Right kidney (tissue), 1 donor: ENCODE data around the gene CTCFL.
A peak's percentile ranks its signal among the peaks of the same experiment; 100 is the strongest.
"Not testable (repeated sequence)": the region's sequence is repeated elsewhere in the genome, so short reads cannot be mapped to it uniquely, and the experiment has no call there.

Experiments used
- DNase-seq: peaks from one replicate; pipeline ENCODE4 v3.0.0-alpha.2; 2016

CTCFL gene

DNA sequence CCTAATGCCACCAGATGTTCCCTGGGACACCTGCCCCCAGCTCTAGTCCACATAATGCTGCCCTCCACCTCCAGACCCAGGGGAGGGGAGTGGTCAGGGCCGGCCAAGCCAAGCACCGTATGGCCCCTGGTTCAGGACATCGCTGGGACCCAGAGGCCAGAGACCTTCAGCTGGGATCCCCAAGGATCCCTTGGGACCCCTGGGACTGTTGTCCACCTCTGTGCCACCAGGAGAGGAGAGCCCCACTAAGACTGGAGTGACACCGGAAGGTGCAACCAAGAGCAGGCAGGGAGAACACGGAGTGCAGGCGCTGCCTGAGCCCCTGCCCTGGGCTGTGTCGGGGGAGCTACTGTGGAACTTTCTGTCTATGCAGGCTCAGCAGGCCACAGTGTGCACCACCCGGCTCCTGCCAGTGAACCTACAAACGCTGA is 43.6 kb downstream of the CTCFL start:
- DNase-seq: no peak

DNA sequence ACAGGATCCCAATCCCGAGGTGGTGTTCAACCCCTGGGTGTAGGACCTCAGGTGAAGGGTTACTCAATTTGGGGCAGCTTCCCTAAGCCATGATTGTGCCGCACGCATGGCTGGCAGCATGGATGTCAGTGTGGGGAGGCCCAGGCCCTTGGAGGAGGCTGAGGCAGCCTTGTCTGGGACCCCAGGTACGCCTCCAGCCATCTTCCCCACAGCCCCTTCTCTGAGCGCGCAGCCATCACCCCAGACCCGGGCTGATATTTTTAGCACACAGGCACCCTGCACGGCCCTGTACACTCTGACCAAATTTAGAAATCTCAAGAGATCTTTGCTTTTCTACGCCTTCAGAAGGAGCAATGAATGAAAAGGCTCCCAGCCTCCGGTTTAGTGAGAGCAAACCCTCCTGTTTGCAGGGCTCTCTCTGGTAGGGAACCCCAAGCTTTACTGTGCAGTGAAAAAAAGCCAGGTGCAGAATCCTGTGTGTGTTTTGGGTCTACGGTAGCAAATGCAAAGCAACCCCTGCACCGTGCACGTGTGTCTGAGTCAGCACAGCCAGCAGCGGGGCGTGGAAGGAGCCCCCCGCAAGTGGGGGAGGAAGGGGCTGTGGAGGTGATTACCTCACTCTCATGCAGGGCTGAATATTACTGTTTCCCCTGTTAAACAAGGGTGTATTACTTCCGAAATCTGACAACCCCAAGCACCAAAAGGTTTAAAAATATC is 44.3 kb downstream of the CTCFL start:
- no peak for DNase-seq

DNA sequence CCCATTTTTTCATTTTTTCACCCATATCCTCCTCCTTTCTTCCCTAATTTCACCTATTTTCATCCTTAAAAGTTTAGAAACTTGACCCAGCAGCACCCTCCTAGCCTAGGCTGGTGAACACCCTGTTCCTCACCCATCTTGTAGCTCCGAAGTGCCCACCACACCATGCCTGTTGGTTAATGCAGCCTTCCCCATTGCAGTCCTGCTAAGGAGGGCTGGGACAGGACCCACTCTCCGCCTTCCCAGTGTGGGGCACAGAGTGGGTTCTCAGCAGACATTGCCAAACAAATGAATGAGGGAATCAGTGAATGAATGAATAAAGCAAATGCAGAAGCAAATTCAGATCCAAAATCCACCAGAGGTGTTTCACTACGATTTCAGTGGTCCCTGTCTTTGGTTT is 45.7 kb downstream of the CTCFL start:
- no peak for DNase-seq

DNA sequence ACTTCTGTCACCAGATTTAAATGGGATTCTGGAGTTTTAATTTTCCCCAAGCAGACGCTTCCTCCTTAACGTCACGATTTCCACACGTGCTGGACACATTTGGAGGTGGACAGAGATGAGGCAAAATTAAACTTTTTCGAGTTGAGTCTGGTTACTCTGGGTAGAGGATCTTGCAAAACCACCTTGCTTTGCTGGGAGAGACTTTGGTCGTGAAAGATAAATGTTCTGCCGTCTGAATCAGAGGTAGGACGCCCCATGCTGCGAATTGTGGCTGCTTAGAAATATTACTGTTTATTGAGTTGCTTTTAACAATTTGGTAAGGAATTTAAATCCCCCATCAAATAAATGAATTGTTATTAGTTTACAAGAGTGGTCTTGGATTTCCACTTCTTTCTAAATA is 46.8 kb downstream of the CTCFL start:
- no peak for DNase-seq

DNA sequence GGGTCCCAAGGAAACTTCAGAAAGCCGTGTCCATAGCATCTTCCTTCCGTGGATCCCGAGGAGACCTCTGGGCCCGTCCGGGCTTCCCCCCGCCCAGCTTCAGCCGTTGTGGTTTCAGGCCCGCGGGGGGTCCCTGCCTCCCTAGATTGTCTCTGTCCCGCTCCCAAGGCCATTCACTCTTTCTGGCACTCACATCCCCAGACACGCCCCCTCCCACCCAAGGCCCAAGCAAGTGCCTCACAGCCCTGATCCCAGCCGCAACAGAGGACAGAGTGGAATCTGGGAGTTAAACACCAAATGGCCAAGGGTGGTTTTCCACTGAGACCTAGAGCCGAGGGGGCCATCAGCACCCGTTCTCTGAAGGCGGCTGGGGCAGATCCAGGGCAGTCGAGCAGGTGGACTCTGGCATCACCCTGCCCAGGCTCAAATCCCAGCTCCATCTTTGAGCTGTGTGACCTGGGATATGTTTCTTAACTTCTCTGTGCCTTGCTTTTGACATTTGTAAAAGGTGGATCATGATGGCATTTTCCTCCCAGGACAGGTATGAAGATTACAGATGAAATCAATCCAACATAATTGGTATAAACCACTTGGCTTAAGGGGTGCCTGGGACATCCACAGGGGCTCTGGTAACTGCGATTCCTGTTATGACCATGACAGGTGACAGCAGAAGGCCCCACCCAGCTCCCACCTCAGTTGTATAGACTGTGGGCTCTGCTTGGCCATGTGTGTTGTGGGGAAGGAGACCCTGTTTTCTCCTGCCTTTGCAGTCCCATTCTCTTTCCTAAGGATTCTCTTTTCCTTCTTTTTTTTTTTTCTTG is 48.1 kb downstream of the CTCFL start:
- DNase-seq: no peak

DNA sequence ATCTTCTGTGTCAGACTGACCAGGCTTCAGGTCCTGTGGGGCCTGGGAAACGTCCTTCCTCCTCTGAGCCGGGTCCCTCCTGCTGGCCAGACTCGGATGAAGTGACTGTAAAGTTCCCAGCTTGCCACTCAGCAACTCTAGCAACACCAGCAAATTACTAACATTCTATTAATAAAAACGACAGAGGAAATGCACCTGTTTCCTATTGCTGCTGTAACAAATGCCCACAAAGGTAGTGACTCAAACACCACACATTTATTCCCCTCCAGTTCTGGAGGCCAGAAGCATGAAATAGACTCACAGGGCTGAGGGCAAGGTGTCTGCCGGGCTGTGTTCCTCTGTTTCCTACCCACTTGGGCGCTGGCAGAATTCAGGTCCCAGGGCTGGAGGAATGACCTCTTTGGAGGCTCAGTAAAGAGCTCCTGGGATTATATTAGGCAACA is 48.8 kb downstream of the CTCFL start:
- no peak for DNase-seq

DNA sequence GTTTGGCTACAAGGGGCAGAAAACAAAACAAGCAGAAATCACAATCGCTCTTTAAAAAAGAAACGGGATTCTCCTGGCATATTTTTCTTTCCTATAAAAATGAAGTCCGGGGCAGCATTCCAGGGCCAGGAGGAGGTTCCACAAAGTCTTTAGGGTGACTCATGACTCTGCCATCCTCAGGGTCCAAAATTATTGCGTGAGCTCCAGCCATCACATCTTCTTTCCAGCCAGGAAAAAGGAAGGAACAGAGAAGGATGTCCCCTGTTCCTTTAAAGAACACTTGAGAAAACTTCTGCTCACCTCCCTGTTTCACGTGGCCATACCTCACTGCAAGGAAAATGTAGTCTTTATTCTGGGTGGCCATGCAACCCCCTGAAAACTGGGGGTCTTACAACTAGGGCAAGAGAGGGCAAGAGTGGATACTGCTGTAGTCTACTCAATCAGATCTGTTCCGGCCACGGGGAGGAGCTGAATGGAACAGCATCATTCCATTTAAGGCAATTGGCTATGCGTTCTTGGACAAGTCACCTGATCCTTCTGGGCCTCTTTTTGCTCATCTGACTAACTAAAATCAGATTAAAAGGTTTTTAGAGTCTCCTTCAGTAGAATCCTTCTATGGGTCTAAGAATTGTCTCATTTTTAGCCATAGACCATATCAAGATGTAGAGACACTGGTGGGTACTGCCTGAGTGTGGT is 49.4 kb downstream of the CTCFL start:
- no peak for DNase-seq

DNA sequence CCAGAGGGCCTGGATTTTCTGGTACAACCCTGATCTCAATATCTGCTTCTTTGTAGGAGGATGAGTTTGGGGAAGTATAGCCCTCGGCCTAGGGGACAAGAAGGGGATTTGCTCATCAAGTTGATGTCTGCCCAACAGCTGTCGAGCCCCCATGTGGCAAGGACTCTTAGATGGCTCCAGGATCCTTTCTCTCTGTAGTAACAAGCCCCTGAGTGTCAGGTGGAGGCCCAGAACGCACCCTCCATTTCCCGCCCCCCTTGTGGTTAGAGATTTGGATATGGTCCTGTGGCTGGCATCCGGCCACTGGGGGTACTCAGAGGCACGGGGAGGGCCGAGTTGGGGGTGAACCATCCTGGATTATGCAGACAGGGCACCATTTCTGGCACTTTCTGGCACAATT is 50.1 kb downstream of the CTCFL start:
- no peak for DNase-seq

DNA sequence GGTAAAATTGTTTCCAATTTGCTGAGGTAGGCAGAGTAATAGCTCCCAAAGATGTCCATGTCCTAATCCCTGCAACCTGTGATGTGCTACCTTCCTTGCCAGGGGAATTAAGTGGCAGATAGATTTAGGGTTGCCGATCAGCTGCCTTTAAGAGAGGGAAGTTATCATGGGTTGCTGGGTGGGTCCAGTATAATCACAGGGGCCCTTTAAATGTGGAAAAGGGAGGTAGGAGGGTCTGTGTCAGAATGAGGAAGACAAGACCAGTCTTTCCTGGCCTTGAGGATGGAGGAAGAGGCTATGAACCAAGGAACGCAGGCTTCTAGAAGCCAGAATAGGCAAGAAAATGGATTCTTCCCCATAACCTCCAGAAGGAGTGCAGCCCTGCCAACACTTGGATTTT is 50.7 kb downstream of the CTCFL start:
- no peak for DNase-seq

DNA sequence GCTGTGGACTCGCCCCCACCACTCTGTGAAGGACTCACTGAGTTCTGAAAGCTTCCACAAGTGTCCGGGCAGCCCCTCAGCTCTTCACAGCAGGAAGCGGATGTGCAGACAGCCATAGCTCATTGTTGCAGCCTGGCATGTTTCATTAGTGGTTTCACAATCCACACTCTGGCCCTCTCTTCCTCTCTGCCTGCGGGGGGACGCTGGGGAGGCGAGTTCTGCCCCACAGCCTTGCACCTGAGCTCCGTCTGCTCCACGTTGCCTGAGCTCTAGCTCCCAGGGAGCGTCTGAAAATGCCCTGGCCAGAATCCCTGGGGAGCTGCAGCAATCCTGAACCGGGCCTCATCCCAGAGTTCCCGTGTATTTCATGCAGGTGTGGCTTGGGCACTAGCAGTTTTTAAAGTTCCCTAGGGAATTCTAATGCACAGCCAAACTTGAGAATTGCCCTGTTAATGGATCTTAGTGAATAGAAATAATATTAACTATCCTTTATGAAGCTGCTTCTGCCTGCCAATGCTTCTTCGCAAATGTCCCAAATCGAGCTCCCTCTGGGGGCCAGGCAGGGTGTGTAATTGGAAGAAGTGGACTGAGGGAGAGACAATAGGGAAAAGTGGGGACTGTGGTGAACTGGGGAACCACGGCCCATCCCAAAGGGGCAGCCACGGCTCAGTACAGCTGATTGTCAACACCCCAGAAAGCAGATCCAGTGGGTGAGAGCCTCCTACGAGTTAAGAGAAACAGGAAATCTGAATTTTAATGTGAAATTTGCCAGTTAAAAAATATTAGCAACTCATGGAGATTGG is 51.5 kb downstream of the CTCFL start:
- DNase-seq: no peak

DNA sequence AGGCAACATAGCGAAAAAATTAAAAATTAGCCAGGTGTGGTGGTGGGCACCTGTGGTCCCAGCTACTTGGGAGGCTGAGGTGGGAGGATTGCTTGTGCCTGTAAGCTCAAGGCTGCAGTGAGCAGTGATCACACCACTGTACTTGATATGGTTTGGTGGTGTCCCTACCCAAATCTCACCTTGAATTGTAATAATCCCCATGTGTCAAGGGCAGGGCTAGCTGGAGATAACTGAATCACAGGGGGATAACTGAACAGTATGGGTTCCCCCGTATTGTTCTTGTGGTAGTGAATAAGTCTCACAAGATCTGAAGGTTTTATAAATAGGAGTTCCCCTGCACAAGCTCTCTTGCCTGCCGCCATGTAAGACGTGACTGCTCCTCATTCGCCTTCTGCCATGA is 52.5 kb downstream of the CTCFL start:
- DNase-seq: not testable (repeated sequence)

DNA sequence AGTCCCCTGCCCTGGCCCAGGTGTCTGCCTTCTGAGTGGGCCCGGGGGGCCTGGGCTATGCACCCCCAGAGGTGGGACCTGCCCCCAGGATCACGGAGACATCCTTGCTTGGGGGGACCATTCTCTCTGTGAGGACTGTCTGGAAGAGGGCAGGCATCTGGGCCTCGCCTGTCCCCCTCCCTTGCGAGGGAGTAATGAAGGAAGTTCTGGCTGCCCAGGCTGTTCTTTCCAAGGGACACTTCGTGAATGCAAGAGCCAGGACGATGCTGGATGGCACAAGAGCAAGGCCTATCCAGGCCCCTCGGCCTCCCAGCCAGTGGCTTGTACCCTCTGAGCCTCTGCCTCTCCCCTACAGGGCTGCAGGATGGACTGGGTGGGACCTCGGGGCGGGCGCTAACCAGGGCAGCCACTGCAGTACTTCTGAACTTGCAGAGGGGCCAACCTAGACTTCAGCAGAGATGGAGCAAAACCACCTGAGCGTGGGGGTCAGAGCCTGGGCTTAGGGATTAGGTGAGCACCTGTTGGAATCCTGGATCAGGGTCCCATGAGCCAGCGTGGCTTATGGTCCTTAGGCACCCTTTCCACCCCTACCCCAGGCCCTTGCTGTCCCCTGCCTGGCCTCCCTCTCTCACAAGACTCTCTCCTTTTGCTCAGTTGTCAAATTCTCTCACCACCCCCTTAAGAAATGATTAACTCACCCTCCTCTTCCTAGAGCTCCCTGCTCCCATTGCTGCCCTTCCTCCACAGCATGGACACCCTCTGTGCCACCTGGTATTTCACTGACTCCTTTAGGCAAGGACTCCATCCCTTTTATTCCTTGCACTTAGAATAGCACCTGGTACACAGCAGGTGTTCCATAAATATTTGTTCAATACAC is 53.2 kb downstream of the CTCFL start:
- DNase-seq: no peak

DNA sequence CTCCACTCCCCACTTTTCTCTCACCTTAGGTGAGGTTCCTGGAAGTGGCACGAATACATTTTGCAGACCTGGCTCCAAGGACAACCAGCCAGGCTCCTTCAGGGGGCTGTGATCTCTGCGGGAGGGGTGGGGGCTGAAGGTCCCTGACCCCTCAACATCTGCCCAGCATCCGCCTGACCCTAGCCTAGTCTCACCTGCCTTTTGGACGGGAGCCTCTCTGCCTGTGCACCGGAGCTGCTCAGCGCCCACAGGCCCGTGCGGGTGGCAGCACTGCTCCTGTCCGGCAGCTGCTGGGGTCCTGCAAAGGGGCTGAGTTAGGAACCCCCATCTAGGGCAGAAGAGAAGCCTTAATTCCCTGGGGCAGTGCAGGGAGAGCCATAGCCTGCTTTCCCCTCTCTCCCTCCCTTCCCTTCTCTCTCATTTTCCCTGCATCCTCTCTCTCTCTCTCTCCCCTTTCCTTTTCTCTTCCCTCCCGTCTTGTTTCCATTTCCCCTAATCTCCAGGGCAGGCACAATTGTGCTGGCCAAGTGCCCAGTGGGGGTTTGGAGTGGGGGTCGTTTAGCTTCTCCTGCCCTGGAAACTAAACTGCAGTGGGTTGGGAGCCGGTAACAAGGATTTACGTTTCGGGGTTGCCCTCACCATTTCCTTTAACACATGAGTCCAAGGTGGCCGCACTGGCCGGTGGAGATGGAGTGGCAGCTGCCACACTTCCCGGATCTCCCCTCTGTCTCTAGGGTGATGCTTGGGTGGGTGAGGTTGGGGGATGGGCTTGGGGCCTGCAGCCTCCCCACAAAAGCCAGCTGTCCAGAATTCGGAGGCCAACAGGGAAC is 54.1 kb downstream of the CTCFL start:
- DNase-seq: no peak

DNA sequence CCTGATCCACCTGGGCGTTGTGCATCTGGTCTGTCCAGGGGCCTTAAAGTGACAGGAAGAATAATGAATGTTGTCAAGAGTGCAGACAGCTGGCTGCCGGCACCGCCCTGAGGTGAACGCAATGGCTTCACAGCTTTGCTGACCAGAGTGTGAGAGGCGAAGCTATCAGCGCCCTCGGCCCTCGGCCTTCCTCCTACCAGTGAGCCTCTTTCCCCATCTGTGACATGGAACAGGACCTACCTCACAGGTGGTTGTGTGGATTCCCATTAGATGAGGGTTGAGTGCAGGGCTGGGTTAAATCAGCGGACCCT is 54.8 kb downstream of the CTCFL start:
- no peak for DNase-seq

DNA sequence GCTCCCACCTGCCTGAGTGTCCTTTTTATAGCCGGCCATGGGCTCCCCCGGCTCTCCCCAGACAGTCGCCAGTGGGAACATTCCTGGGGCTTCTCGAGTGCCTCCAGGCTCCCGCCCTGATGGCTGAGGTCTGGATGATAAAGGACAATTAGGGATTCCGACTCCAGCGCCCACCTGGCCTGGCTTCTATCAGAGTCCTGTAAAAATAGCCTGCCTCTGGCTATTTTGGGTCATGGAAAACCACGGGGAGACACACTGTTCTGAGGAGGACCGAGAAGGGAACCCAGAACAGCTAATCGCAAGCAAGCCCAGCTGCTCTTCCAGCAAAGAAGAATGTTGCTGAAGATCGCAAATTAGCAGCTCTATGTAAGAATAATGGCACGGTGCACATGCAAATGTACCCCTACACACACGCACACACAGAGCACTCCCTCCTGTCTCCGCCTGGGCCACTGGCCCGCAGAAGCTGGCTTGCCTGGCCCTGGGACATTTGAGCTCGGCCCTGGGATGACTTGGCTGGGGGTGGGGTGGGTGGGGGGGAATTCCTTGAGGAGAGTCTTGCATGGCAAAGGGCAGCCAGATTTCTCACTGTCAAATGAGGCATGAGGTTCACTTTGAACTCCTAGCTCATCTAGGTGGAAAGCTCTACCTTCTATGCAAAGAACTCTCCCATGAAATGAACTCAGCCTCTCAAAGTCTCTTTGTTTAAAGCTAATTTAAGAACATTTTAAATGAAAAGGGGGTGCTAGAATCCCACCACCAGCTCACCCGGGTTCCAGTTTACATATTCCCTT is 55.3 kb downstream of the CTCFL start:
- DNase-seq: peak; percentile 63

DNA sequence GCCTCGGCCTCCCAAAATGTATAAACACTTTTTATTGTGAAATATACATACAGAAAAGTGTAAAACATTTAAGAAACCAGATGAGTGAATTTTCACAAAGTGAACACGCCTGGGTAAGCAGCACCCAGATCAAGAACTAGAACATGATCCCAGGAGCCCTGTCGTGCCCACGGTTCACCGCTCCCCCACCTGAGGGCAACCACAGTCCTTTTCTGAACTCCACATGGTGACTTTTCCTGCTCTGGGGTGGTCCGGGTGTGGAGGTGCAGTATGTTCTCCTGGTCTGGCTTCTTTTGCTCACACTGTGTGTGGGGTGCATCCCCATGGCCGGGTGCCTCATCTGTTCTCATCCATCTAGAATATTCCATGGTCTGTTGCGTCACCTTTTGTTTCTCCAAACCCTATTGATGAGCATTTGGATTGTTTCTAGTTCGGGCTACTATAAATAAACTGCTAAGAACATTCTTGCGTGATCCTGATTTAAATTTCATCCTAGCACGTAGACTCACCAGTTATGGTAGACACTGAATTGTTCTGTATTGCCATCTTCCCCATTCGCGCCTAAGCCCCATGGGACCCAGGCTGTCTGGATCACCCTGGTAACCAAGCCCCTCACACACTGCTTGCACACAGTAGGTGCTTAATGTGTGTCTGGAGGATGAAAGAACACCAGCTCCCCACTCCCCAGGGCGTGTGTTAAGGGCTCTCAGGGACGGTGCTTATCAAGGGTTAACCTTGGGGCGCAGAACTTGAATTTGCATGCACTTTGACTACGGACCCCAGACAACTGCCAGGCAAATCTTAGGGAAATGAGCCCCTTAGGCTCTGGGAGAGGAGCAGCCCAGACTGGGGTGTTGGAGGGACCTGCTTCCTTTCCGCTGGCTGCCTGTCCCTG is 56.2 kb downstream of the CTCFL start:
- DNase-seq: no peak

DNA sequence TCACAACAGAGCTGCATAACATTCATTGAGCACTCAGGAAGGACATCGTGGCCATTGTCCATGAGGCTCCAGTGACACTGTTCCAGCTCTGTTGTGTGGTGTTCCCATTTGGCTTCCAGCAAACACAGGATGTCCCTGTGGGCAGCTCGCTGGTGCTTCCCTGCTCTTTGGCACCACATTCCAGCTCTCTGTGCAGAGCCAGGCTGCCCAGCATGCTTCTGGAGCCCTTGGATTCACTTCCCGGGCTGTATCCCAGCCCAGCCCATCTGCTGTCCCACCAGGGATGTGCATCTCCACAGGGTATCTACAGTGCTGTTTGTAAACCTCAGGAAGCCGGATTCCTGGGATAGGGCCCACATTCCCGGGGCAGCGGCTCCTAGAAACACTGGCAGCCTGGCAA is 57.2 kb downstream of the CTCFL start:
- no peak for DNase-seq

DNA sequence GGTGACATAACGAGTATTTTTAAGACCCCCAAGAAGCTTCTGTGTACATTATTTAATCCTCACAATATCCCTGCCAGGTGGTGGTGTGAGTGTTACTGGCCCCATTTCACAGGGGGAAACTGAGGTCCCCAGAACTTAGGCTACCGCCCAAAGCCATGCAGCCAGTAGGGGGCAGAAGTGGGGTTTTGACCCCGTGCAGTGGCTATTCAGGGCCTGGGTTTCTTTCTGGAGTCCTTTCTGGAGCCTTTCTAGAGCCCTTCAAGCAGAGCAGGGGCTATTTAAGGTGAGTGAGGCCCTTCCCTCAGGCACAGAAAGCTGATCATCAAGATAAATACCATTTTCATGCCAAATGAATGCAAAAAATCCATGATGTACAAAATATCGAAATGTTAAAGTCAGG is 59.0 kb downstream of the CTCFL start:
- no peak for DNase-seq

DNA sequence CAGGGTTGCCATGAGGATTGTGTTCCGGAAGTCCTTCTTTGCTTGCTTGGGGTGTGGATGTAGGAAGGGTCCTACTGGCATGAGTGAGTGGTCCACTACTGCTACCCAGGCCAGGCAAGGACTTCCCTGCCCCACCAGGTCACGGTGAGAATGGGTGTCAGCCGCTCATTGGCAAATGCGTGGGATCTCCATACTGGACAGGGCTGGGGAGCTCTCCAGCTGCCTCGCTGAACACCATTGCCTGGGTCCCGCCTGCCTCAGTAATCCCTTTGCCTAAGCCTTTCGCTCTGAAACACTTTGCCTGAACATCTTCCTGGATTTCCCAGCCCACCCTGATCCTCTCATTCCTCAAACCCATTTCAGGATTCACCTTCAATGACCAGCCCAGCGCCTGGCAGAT is 59.5 kb downstream of the CTCFL start:
- DNase-seq: no peak
